Activated naive CD4-positive, alpha-beta T cell treated with anti-CD3 and anti-CD28 coated beads for 36 hours (primary cell): ENCODE measurements around the gene VPS54. TPM values are rescaled to one million over a fixed set of nuclear protein-coding genes. Genes with fewer than 3 reads are reported as not detected.
"Not testable (repeated sequence)": the region's sequence is repeated elsewhere in the genome, so short reads cannot be mapped to it uniquely, and the experiment has no call there.

ENCODE experiments used
- CTCF ChIA-PET: fragments of 350-600 bp; sonication (Branson Sonifier 250); formaldehyde crosslinking; loops from one replicate; lab custom pipeline; 2021; ENCODE audit warnings: antibody characterized with exemption; lab: Charles Lee
- DNase-seq: peaks from one replicate; pipeline ENCODE4 v3.0.0-alpha.2; 2020
- H3K27ac Mint-ChIP-seq: one replicate; pipeline ENCODE4 v1.8.0; 2021; ENCODE audit warnings: mild to moderate bottlenecking, mixed read lengths
- H3K27me3 Mint-ChIP-seq: one replicate; pipeline ENCODE4 v1.8.0; 2021; ENCODE audit warnings: low read depth, mixed read lengths
- H3K36me3 Mint-ChIP-seq: one replicate; pipeline ENCODE4 v1.8.0; 2021; ENCODE audit warnings: low read depth, mixed read lengths
- H3K4me1 Mint-ChIP-seq: one replicate; pipeline ENCODE4 v1.8.0; 2021; ENCODE audit warnings: low read depth, mixed read lengths
- H3K4me3 Mint-ChIP-seq: one replicate; pipeline ENCODE4 v1.8.0; 2021; ENCODE audit warnings: mild to moderate bottlenecking, moderate library complexity, mixed read lengths
- H3K9me3 Mint-ChIP-seq: one replicate; pipeline ENCODE4 v1.8.0; 2021; ENCODE audit warnings: mixed read lengths
- intact Hi-C: fragments of 100-400 bp; cut with micrococcal nuclease; formaldehyde crosslinking; loops from one replicate; pipeline ENCODE4 v1.15.1; 2023
- total RNA-seq, 2 experiments: library from RNA; stranded (reverse); gene quantifications; one replicate each; pipeline ENCODE4 v1.2.3, GENCODE V29; 2021

Gene VPS54
- total RNA-seq, 2 experiments from 2014 or later: 7.0 to 7.7 TPM

GRCh38 chr2:63856303-63856603 is 163.0 kb downstream of the VPS54 start:
- peak overlapping the region; percentile 22 for H3K4me3 Mint-ChIP-seq
- peaks cover 20% of the 10 kb centered on the region for H3K36me3 Mint-ChIP-seq
- peaks cover 50% of the 10 kb centered on the region for H3K4me1 Mint-ChIP-seq
- H3K27me3 Mint-ChIP-seq: no peaks in the 10 kb centered on the region
- H3K9me3 Mint-ChIP-seq: no peaks in the 10 kb centered on the region
- peak; percentile 67 for DNase-seq
- intact Hi-C loops: loop anchor here (1.0 to 5.0 kb wide), 3 partner anchors 16 to 1149 kb away; partner anchors contain the start of genes EHBP1, MDH1 and WDPCP
- peak overlapping the region; percentile 80 for H3K27ac Mint-ChIP-seq
- CTCF ChIA-PET: interaction anchor here (2.1 kb wide), 1 partner anchor 15 kb away, joined by 7 read pairs; the partner anchor contains the start of gene UGP2

DNA sequence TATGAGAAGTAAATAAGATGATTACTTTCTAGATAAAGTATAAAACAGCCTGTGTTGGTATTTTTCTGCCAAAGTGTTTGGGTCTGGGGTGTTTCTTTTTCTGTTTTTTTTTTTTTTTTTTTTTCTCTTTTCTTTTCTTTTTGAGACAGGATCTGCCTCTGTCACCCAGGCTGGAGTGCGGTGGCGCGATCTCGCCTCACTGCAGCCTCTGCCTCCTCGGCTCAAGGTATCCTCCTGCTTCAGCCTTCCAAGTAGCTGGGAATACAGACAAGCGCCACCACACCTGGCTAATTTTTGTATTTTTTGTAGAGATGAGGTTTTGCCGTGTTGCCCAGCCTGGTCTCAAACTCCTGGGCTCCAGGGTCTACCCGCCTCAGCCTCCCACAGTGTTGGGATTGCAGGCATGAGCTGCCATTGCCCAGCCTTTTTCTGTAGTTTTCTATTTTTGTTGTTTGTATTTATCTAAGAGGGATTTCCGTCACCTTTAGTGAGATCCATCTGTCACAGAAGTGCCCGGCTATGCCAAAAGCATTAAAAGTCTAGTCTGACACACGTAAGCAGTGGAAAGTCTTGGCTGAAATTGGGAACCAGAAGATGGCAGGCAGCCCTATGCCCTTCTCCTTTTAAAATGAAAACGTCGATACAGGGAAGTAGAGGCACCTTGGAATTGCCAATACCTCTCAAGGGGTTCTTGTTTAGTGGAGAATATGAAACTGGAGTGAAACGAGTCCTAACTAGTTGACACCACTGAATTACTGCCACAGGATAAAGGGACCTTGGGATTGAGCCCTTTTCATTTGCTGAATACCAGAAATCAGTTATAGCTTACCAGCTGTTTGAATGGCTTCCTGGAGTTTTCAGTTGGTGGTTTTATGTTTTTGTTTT is 163.6 kb downstream of the VPS54 start:
- Mint-ChIP-seq H3K4me1 (peaks cover 53% of the 10 kb centered on the region), H3K4me3 (peak overlapping the region; percentile 22), H3K27me3 (no peaks in the 10 kb centered on the region), H3K36me3 (peaks cover 20% of the 10 kb centered on the region), H3K27ac (peak overlapping the region; percentile 80), H3K9me3 (no peaks in the 10 kb centered on the region)
- DNase-seq: no peak
- intact Hi-C loops: loop anchor here (1.0 to 5.0 kb wide), 3 partner anchors 15 to 1148 kb away; partner anchors contain the start of genes EHBP1, MDH1 and WDPCP
- CTCF ChIA-PET: interaction anchor here (1.5 to 2.1 kb wide), 3 partner anchors 10 to 15 kb away, joined by 4 to 7 read pairs (median 5); partner anchors contain the start of gene UGP2

DNA sequence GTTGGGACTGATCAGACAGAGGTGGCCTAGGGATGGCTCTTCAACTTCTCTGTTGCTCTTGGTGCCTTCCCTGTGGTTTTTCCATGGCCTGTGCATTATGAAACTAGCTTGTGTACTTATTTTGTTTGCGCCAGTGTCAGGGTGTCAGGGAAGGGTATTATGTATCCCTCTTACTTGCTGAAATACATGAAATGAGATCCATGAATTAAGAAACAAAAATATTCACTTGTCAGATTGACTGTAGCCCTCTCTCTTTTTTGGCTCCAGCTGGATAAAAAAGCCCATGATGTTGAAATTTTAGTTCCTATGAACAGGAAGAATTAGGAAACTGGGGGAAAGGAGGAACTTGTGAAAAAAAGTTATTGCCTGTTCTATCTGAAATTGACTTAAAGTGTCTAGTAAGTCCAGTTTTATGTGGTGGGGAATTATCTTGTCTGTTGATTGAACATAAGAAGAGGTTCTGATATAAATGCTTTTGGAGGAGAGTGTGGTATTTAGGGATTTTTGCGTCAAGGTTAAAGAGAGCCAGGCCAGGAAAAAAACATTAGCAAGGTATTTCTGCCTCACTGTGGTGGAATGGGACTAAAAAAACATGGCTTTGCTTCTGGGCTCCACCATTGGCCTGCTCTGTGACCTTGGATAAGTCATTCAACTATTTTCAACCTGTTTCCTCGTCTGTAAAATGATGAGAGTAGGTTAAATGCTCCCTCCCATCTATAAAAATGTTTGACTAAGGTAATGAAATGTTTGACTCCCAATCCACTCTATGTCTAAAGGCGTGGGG is 165.5 kb downstream of the VPS54 start:
- intact Hi-C loops: no loop called here
- H3K4me1 Mint-ChIP-seq: peaks cover 67% of the 10 kb centered on the region
- DNase-seq: no peak

DNA sequence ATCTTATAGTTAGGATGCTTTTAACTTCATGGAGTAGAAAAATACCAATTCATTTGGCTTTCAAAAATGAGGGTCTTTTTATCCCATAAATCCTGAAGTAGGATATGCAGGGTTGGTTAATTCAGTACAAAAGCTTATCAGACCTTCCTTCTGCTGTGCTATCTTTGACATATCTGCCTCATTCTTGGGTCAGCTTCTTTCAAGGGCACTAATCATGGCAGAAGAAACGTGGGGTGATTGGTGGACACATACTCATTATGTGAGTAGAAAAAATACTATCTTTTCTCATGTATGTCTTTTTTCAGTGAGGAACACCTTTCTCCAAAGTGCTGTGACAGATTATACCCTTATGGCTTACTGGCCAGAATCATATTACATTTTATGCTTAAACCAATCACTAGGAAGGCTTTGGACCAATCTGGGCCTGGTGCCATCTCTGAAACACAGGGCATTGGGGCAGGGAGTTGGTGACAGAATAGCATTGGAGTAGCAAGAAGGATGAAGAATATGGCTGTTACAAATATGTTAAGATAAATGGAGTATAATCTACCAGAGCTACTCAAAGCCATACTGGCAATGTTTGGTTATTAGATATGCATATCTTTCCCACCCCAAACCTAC is 167.4 kb downstream of the VPS54 start:
- no peak for DNase-seq
- H3K9me3 Mint-ChIP-seq: peaks cover 7% of the 10 kb centered on the region
- no peak overlapping the region for H3K27ac Mint-ChIP-seq
- peaks cover 10% of the 10 kb centered on the region for H3K36me3 Mint-ChIP-seq
- H3K4me1 Mint-ChIP-seq: peaks cover 82% of the 10 kb centered on the region
- intact Hi-C loops: no loop called here
- H3K4me3 Mint-ChIP-seq: no peak overlapping the region
- CTCF ChIA-PET: interaction anchor here (2.0 to 2.3 kb wide), 2 partner anchors 9 to 10 kb away, joined by 11 to 20 read pairs; partner anchors contain the start of gene UGP2
- no peaks in the 10 kb centered on the region for H3K27me3 Mint-ChIP-seq

More for the DNA sequence above, 165.5 kb downstream of the VPS54 start:
- CTCF ChIA-PET: interaction anchor here (0.9 to 2.3 kb wide), 6 partner anchors 7 to 202 kb away, joined by 3 to 20 read pairs (median 4); partner anchors contain the start of gene UGP2
- Mint-ChIP-seq H3K27ac (no peak overlapping the region), H3K9me3 (no peaks in the 10 kb centered on the region), H3K36me3 (peaks cover 12% of the 10 kb centered on the region), H3K27me3 (no peaks in the 10 kb centered on the region), H3K4me3 (no peak overlapping the region)

- Mint-ChIP-seq H3K27me3 (no peaks in the 10 kb centered on the region), H3K4me3 (no peak overlapping the region), H3K27ac (no peak overlapping the region), H3K9me3 (peaks cover 7% of the 10 kb centered on the region), H3K4me1 (peaks cover 81% of the 10 kb centered on the region), H3K36me3 (peaks cover 10% of the 10 kb centered on the region)
- intact Hi-C loops: loop anchor here (1.0 kb wide), 1 partner anchor 8 kb away; no protein-coding TSS in a partner anchor
- no peak for DNase-seq
- CTCF ChIA-PET: interaction anchor here (0.5 to 2.4 kb wide), 2 partner anchors 10 to 258 kb away, joined by 5 to 10 read pairs; no protein-coding TSS in a partner anchor
Measured at GRCh38 chr2:63850649-63851048, 168.6 kb downstream of the VPS54 start.

GRCh38 chr2:63850204-63850571 is 169.0 kb downstream of the VPS54 start:
- peaks cover 10% of the 10 kb centered on the region for H3K36me3 Mint-ChIP-seq
- H3K27ac Mint-ChIP-seq: no peak overlapping the region
- intact Hi-C loops: loop anchor here (1.0 kb wide), 1 partner anchor 8 kb away; no protein-coding TSS in a partner anchor

DNA sequence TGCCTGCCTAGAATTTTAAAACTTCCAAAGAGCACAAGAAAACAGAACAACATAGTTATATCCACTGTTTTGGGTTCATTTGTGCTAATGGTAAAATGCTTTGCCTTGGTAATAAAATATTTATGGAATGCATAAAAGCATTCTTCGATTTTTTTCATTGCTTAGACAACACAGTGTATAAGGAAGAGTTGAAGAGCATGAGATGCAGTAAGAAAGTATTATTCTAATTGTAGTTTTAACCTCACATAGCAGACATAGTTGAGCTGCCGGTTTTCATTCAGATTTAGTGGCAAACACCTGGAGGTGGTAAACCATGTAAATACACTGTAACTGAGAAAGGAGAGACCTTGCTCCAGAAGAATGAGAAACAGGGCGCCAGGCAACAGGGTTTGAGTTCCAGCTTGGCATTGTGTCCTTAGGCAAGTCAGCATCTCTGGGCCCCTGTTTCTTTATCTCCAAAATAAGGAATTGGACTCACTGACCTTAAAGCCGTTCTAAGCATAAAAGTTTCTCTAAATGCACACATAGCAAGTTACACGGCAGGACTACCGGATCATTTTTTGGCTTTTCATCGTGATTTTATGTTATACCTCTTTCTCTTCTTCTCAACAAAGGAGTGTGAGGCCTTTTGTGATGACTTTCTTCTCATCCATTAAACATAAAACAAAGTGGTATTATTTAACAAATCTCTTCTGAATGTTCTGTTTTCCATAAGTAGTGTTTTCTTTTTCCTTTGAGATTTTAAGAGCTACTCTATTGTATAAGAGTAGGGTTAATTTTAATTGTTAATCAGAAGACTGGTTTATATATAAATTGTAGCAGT is 169.6 kb downstream of the VPS54 start:
- CTCF ChIA-PET: interaction anchor here (1.0 to 2.4 kb wide), 2 partner anchors 11 to 481 kb away, joined by 3 to 10 read pairs; no protein-coding TSS in a partner anchor
- Mint-ChIP-seq H3K36me3 (peaks cover 10% of the 10 kb centered on the region), H3K9me3 (peaks cover 7% of the 10 kb centered on the region), H3K4me1 (peaks cover 84% of the 10 kb centered on the region), H3K4me3 (no peak overlapping the region), H3K27me3 (no peaks in the 10 kb centered on the region), H3K27ac (peak overlapping the region; percentile 66)
- DNase-seq: no peak
- intact Hi-C loops: loop anchor here (1.0 to 10.0 kb wide), 3 partner anchors 7 to 1585 kb away; partner anchors contain the start of genes SERTAD2 and SPRED2

More at GRCh38 chr2:63850204-63850571, 169.0 kb downstream of the VPS54 start:
- peaks cover 7% of the 10 kb centered on the region for H3K9me3 Mint-ChIP-seq
- DNase-seq: no peak
- CTCF ChIA-PET: interaction anchor here (1.0 to 2.4 kb wide), 2 partner anchors 11 to 480 kb away, joined by 3 to 10 read pairs; no protein-coding TSS in a partner anchor
- peaks cover 82% of the 10 kb centered on the region for H3K4me1 Mint-ChIP-seq
- no peak overlapping the region for H3K4me3 Mint-ChIP-seq
- H3K27me3 Mint-ChIP-seq: no peaks in the 10 kb centered on the region

GRCh38 chr2:63847571-63847970 is 171.7 kb downstream of the VPS54 start:
- not testable (repeated sequence) for H3K27me3 Mint-ChIP-seq, H3K4me3 Mint-ChIP-seq, H3K27ac Mint-ChIP-seq, DNase-seq, H3K9me3 Mint-ChIP-seq
- intact Hi-C loops: loop anchor here (10.0 kb wide), 2 partner anchors 807 to 1587 kb away; partner anchors contain the start of genes SERTAD2 and SPRED2
- Mint-ChIP-seq H3K4me1 (peaks cover 83% of the 10 kb centered on the region), H3K36me3 (peaks cover 10% of the 10 kb centered on the region)
- CTCF ChIA-PET: interaction anchor here (4.1 kb wide), 1 partner anchor 14 kb away, joined by 20 read pairs; no protein-coding TSS in a partner anchor

- Mint-ChIP-seq H3K27ac (no peak overlapping the region), H3K9me3 (peaks cover 7% of the 10 kb centered on the region), H3K4me3 (no peak overlapping the region), H3K27me3 (no peaks in the 10 kb centered on the region), H3K4me1 (peaks cover 76% of the 10 kb centered on the region), H3K36me3 (peaks cover 10% of the 10 kb centered on the region)
- no peak for DNase-seq
- CTCF ChIA-PET: interaction anchor here (1.0 to 4.1 kb wide), 3 partner anchors 8 to 20 kb away, joined by 3 to 20 read pairs (median 4); no protein-coding TSS in a partner anchor
- intact Hi-C loops: loop anchor here (10.0 kb wide), 2 partner anchors 808 to 1588 kb away; partner anchors contain the start of genes SERTAD2 and SPRED2
Measured at GRCh38 chr2:63846487-63846886, 172.7 kb downstream of the VPS54 start.

- Mint-ChIP-seq H3K4me3 (no peak overlapping the region), H3K36me3 (peaks cover 11% of the 10 kb centered on the region), H3K9me3 (peaks cover 7% of the 10 kb centered on the region), H3K4me1 (peaks cover 70% of the 10 kb centered on the region), H3K27ac (no peak overlapping the region), H3K27me3 (no peaks in the 10 kb centered on the region)
- DNase-seq: no peak
- intact Hi-C loops: loop anchor here (10.0 kb wide), 2 partner anchors 809 to 1589 kb away; partner anchors contain the start of genes SERTAD2 and SPRED2
- CTCF ChIA-PET: interaction anchor here (0.6 to 4.1 kb wide), 5 partner anchors 7 to 152 kb away, joined by 3 to 20 read pairs (median 4); no protein-coding TSS in a partner anchor
Measured at GRCh38 chr2:63845866-63846265, 173.4 kb downstream of the VPS54 start.
